HL-60 (cell line): ENCODE data around the gene CNTNAP2.

Experiments
- DNase-seq, 2 experiments: peaks; one replicate each; pipeline ENCODE4 v3.0.0-alpha.2; 2010 to 2020; ENCODE audit warnings: low read depth in 1 of 2, low spot score in 1 of 2
- H3K27ac ChIP-seq: fragments of 250-450 bp; sonication (Bioruptor Pico); replicated peaks from 2 replicates; pipeline ENCODE4 v1.5.1; 2020; ENCODE audit warnings: mild to moderate bottlenecking, moderate library complexity
- H3K27me3 ChIP-seq: fragments of 250-450 bp; sonication (Bioruptor Pico); 2 replicates; pipeline ENCODE4 v1.5.1; 2021; ENCODE audit warnings: mild to moderate bottlenecking, moderate library complexity; ENCODE audit not compliant: insufficient read depth, poor library complexity, severe bottlenecking
- H3K4me3 ChIP-seq: replicated peaks from 2 replicates; pipeline ENCODE4 v1.5.1; 2011; ENCODE audit warnings: mild to moderate bottlenecking, control low read depth, low read length; ENCODE audit not compliant: insufficient read depth
- GABPA ChIP-seq: IDR thresholded peaks from 2 replicates; pipeline ENCODE4 v1.6.1; 2012; ENCODE audit warnings: low read depth
- POLR2AphosphoS5 ChIP-seq: IDR thresholded peaks from 2 replicates; pipeline ENCODE4 v1.6.1; 2012; ENCODE audit warnings: low read depth
- REST ChIP-seq: IDR thresholded peaks from 2 replicates; pipeline ENCODE4 v1.6.1; 2012; ENCODE audit warnings: low read depth; ENCODE audit not compliant: insufficient replicate concordance
- SPI1 ChIP-seq: IDR thresholded peaks from 2 replicates; pipeline ENCODE4 v1.6.1; 2012; ENCODE audit warnings: low read depth, mild to moderate bottlenecking, borderline replicate concordance
- TF ChIP-seq, protein P1 (sequence below): IDR thresholded peaks from one replicate; pipeline ENCODE4 v1.5.1; 2011; ENCODE audit warnings: low read length, control low read depth, inconsistent platforms; ENCODE audit not compliant: insufficient read depth

CNTNAP2 gene

DNA sequence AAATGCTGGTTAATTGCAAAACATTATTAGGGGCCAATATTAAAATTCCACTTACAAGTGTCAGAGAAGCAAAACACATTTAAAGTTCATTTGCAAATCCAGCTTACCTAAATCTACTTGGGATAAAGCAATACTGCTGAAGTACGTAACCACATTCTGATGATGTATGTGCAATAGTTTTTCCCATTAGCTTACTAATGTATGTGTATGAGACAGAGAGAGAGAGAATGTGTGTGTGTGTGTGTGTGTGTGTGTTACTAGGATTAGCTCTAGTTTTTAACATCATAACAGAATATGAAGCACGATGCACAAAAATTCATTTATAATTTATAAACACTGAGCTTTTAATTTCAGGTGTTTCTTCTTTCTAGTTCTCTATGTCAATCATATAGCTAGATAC, 1399.8 kb downstream of the CNTNAP2 start:
- TF ChIP-seq SPI1: no peak
- TF ChIP-seq, protein P1, sequence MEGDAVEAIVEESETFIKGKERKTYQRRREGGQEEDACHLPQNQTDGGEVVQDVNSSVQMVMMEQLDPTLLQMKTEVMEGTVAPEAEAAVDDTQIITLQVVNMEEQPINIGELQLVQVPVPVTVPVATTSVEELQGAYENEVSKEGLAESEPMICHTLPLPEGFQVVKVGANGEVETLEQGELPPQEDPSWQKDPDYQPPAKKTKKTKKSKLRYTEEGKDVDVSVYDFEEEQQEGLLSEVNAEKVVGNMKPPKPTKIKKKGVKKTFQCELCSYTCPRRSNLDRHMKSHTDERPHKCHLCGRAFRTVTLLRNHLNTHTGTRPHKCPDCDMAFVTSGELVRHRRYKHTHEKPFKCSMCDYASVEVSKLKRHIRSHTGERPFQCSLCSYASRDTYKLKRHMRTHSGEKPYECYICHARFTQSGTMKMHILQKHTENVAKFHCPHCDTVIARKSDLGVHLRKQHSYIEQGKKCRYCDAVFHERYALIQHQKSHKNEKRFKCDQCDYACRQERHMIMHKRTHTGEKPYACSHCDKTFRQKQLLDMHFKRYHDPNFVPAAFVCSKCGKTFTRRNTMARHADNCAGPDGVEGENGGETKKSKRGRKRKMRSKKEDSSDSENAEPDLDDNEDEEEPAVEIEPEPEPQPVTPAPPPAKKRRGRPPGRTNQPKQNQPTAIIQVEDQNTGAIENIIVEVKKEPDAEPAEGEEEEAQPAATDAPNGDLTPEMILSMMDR: no peak
- TF ChIP-seq POLR2AphosphoS5: no peak
- TF ChIP-seq GABPA: no peak
- TF ChIP-seq REST: no peak
- Histone ChIP-seq H3K27ac (no peak overlapping the region), H3K4me3 (no peak overlapping the region), H3K27me3 (no peaks in the 10 kb centered on the region)
- DNase-seq: no peak

GRCh38 chr7:147519062-147519461, 1402.5 kb downstream of the CNTNAP2 start:
- H3K27me3 ChIP-seq: no peaks in the 10 kb centered on the region
- no peak overlapping the region for H3K27ac ChIP-seq
- H3K4me3 ChIP-seq: no peak overlapping the region
- TF ChIP-seq REST: no peak
- no peak for TF ChIP-seq SPI1
- TF ChIP-seq POLR2AphosphoS5: no peak
- TF ChIP-seq, protein P1: no peak
- TF ChIP-seq GABPA: no peak
- no peak for DNase-seq

DNA sequence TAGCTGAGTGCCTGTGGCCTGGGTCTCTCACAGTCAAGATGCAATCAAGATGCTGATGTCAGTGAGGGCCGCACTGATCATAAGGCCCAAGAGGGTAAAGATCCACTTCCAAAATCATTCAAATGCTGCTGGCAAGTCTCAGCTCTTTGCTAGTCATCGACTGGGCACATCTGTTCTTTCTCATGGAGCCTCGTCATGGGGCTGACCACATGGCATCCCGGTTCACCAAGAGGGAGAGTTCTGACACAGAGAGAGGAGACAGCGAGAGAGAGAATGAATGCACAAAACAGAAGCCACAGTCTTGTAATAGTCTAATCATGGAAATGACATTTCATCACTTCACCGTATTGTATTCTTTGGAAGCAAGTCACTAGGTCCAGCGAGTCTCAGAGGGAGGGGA, 1406.5 kb downstream of the CNTNAP2 start:
- TF ChIP-seq GABPA (no peak), SPI1 (no peak), POLR2AphosphoS5 (no peak), REST (no peak)
- TF ChIP-seq, protein P1: no peak
- DNase-seq: no peak
- no peak overlapping the region for H3K4me3 ChIP-seq

More for the DNA sequence above, 1406.5 kb downstream of the CNTNAP2 start:
- H3K27me3 ChIP-seq: no peaks in the 10 kb centered on the region
- H3K27ac ChIP-seq: no peak overlapping the region
